ENCODE results near the gene FAM151B.
"Not testable (repeated sequence)": the region's sequence is repeated elsewhere in the genome, so short reads cannot be mapped to it uniquely, and the experiment has no call there.

The FAM151B gene

GRCh38 chr5:80568251-80568650 lies 80.4 kb downstream of the FAM151B start:
- no peak for DNase-seq (ENCODE audit: low read depth)
- Histone ChIP-seq H3K4me3 (ENCODE audit: low read length) (no peak overlapping the region), H3K4me1 (ENCODE audit: control insufficient read depth, insufficient read depth, low read length) (no peaks in the 10 kb centered on the region), H3K9me3 (ENCODE audit: control insufficient read depth, low read length) (peaks cover 6% of the 10 kb centered on the region), H3K9ac (ENCODE audit: low read length) (no peak overlapping the region), H3K36me3 (ENCODE audit: control insufficient read depth, insufficient read depth, low read length, severe bottlenecking) (no peaks in the 10 kb centered on the region), H3K27me3 (replicated peaks; ENCODE audit: control insufficient read depth, insufficient read depth, low read length) (peaks cover 62% of the 10 kb centered on the region)

DNA sequence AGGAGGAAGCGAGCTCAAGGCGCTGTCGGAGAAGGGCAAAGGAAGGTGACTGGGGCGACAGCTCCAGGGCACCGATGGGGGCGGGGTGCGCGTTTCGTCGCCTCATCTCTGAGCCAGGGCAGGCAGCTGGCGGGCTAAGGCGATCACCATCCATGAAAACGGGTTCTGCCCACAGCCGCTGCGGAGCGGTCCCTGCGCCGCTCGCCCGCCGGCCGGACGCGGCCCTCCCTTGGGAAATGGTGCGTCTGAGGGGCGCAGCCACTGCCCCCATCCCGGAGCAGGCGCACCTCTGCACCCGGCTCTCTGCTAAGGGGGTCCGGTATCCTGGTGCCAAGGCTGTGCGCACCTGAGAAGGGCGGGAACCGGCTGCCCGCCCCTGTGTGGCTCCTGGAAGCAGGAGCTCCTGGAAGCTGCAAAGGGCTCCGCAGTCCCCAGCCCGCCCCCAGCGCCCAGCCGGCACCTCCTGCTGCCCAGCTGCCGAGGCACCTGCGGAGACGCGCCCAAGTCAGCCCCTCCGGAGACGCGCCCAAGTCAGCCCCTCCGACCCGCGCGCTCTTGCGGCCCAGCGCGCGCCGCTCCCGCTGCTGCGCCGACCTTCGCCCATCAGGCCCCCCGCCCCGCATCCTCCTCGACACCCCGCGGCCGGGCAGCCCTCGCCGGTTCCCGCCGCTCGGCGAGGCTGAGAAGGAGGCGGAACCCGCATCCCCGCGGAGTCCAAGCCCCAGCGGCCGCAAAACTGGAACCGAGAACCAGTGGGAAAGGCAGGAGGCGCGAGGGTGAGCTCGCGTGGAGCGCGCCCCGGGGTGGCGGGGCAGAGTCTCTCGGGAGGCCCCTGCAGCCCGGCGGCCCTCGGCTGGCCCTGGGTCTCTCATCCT lies 81.4 kb downstream of the FAM151B start:
- no peaks in the 10 kb centered on the region for H3K4me1 ChIP-seq (ENCODE audit: control insufficient read depth, insufficient read depth, low read length)
- no peaks in the 10 kb centered on the region for H3K36me3 ChIP-seq (ENCODE audit: control insufficient read depth, insufficient read depth, low read length, severe bottlenecking)
- H3K4me3 ChIP-seq (ENCODE audit: low read length) = peak overlapping the region; percentile 62
- H3K9me3 ChIP-seq (ENCODE audit: control insufficient read depth, low read length) = peaks cover 6% of the 10 kb centered on the region
- DNase-seq (ENCODE audit: low read depth) = peak; percentile 10
- no peak overlapping the region for H3K9ac ChIP-seq (ENCODE audit: low read length)
- H3K27me3 ChIP-seq (replicated peaks; ENCODE audit: control insufficient read depth, insufficient read depth, low read length) = peaks cover 65% of the 10 kb centered on the region

DNA sequence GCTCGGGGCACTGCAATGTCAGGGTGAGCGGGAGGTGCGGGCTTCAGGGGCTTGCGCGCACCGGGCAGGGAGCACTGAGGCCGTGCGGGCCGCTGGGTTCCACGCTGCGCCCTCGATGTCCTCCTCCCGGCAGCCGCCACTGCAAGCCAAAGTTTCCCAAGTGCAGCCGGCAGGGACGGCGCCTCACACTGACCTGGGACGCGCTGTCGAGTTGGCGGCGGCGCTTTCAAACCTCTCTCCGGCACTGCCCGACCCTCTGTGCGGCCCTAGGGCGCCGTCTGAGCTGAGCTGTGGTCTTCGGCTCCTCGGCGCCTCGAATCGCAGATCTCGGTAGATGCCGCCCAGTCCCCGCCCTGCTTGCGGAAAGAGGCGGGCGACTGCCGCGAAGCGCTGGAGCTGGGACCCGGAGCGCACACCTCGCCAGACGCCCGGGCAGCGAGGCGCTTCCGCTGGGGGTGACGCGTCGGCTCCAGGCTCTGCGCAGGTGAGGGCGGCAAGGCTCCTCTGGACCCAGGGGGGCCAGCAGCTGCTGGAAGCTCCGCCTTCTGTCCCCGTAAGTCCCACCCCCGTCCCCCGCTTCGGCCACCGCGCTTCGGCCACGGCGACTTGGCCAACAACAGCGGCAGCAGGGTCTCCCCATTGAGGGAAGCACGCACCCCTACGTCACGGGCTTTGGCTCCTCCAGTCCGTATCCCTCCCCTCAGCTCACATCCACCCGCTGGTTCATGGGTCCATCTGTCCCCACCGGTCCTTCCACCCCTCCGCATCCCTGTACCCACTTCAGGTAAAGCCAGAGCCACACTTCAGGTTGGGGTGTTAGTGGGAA lies 82.3 kb downstream of the FAM151B start, which contains the start of gene ANKRD34B:
ANKRD34B (minus strand) TSS at position 320 of the 826 bp plus-strand sequence. CDS start 10,261 bp downstream, outside the sequence.
- peak; percentile 26 for DNase-seq (ENCODE audit: low read depth)
- peaks cover 71% of the 10 kb centered on the region for H3K27me3 ChIP-seq (replicated peaks; ENCODE audit: control insufficient read depth, insufficient read depth, low read length)

DNA sequence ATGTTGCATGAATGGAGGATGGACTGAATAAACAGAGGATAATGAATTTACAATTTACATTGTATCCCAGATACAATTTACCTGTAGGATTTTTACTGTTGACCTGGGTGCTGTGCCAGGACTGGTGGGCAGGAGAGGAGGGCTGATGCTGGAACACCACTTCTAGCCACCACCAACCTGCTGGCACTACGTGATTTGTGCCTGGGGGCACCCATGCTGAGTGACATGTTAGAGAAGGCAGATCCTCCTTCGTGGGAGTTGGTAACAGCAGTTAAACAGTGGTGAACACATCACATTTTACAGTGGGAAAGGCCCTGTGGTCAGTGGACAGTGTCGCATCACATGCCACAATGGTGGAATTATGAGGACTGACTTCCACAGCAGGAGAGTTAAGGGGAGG lies 85.2 kb downstream of the FAM151B start:
- Histone ChIP-seq H3K36me3 (ENCODE audit: control insufficient read depth, insufficient read depth, low read length, severe bottlenecking) (no peaks in the 10 kb centered on the region), H3K9ac (ENCODE audit: low read length) (no peak overlapping the region), H3K9me3 (ENCODE audit: control insufficient read depth, low read length) (peaks cover 6% of the 10 kb centered on the region), H3K4me3 (ENCODE audit: low read length) (no peak overlapping the region), H3K27me3 (replicated peaks; ENCODE audit: control insufficient read depth, insufficient read depth, low read length) (peaks cover 68% of the 10 kb centered on the region), H3K4me1 (ENCODE audit: control insufficient read depth, insufficient read depth, low read length) (no peaks in the 10 kb centered on the region)
- DNase-seq (ENCODE audit: low read depth) = no peak

More for the DNA sequence above, 82.3 kb downstream of the FAM151B start, which contains the start of gene ANKRD34B:
- no peaks in the 10 kb centered on the region for H3K36me3 ChIP-seq (ENCODE audit: control insufficient read depth, insufficient read depth, low read length, severe bottlenecking)
- peak within 1 kb of the TSS; percentile 62 for H3K4me3 ChIP-seq (ENCODE audit: low read length)
- H3K4me1 ChIP-seq (ENCODE audit: control insufficient read depth, insufficient read depth, low read length) = no peaks in the 10 kb centered on the region
- no peak within 1 kb of the TSS for H3K9ac ChIP-seq (ENCODE audit: low read length)
- peaks cover 6% of the 10 kb centered on the region for H3K9me3 ChIP-seq (ENCODE audit: control insufficient read depth, low read length)

DNA sequence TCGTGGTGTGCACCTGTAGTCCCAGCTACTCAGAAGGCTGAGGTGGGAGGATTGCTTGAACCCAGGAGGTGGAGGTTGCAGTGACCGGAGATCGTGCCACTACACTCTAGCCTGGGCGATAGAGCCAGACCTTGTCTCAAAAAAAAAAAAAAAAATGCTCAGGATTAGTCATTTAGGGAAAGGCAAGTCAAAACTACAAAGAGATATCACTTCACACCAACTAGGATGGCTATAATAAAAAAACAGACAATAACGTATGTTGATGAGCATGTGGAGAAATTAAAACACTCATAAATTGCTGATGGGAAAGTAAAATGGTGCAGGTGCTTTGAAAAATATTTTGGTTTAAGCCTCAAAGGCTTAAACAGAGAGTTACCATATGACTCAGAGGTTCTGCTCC lies 88.5 kb downstream of the FAM151B start:
- H3K27me3 ChIP-seq (replicated peaks; ENCODE audit: control insufficient read depth, insufficient read depth, low read length) = peaks cover 47% of the 10 kb centered on the region

GRCh38 chr5:80577707-80578106 lies 89.8 kb downstream of the FAM151B start:
- Histone ChIP-seq H3K4me1 (ENCODE audit: control insufficient read depth, insufficient read depth, low read length) (no peaks in the 10 kb centered on the region), H3K4me3 (ENCODE audit: low read length) (no peak overlapping the region), H3K36me3 (ENCODE audit: control insufficient read depth, insufficient read depth, low read length, severe bottlenecking) (no peaks in the 10 kb centered on the region), H3K9me3 (ENCODE audit: control insufficient read depth, low read length) (peaks cover 2% of the 10 kb centered on the region), H3K9ac (ENCODE audit: low read length) (no peak overlapping the region), H3K27me3 (replicated peaks; ENCODE audit: control insufficient read depth, insufficient read depth, low read length) (peaks cover 35% of the 10 kb centered on the region)
- no peak for DNase-seq (ENCODE audit: low read depth)

More for the DNA sequence above, 88.5 kb downstream of the FAM151B start:
- Histone ChIP-seq H3K9ac (ENCODE audit: low read length) (no peak overlapping the region), H3K4me3 (ENCODE audit: low read length) (no peak overlapping the region), H3K36me3 (ENCODE audit: control insufficient read depth, insufficient read depth, low read length, severe bottlenecking) (no peaks in the 10 kb centered on the region), H3K9me3 (ENCODE audit: control insufficient read depth, low read length) (peaks cover 6% of the 10 kb centered on the region), H3K4me1 (ENCODE audit: control insufficient read depth, insufficient read depth, low read length) (no peaks in the 10 kb centered on the region)
- no peak for DNase-seq (ENCODE audit: low read depth)

- peaks cover 28% of the 10 kb centered on the region for H3K27me3 ChIP-seq (replicated peaks; ENCODE audit: control insufficient read depth, insufficient read depth, low read length)
- no peak for DNase-seq (ENCODE audit: low read depth)
- H3K4me3 ChIP-seq (ENCODE audit: low read length) = no peak overlapping the region
- H3K4me1 ChIP-seq (ENCODE audit: control insufficient read depth, insufficient read depth, low read length) = no peaks in the 10 kb centered on the region
- H3K36me3 ChIP-seq (ENCODE audit: control insufficient read depth, insufficient read depth, low read length, severe bottlenecking) = no peaks in the 10 kb centered on the region
- no peak overlapping the region for H3K9ac ChIP-seq (ENCODE audit: low read length)
- H3K9me3 ChIP-seq (ENCODE audit: control insufficient read depth, low read length) = no peaks in the 10 kb centered on the region
These were observed 91.2 kb downstream of the FAM151B start for GRCh38 chr5:80579050-80579449.

- not testable (repeated sequence) for H3K4me3 ChIP-seq (ENCODE audit: low read length); H3K9me3 ChIP-seq (ENCODE audit: control insufficient read depth, low read length); H3K36me3 ChIP-seq (ENCODE audit: control insufficient read depth, insufficient read depth, low read length, severe bottlenecking); DNase-seq (ENCODE audit: low read depth); H3K9ac ChIP-seq (ENCODE audit: low read length); H3K4me1 ChIP-seq (ENCODE audit: control insufficient read depth, insufficient read depth, low read length)
- peaks cover 17% of the 10 kb centered on the region for H3K27me3 ChIP-seq (replicated peaks; ENCODE audit: control insufficient read depth, insufficient read depth, low read length)
These were observed 92.4 kb downstream of the FAM151B start for GRCh38 chr5:80580291-80580690.

DNA sequence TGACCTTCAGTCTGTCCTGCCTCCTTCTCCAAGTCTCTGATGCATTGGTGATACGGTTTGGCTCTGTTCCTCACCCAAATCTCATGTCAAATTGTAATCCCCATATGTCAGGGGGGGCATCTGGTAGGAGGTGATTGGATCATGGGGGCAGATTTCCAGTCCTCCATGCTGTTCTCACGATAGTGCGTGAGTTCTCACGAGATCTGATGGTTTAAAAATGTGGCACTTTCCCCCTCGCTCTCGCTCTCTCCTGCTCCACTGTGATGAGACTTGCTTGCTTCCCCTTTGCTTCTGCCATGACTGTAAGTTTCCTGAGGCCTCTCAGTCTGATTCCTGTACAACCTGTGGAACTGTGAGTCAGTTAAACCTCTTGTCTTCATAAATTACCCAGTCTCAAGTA lies 96.9 kb downstream of the FAM151B start:
- no peak for DNase-seq (ENCODE audit: low read depth)
- H3K9ac ChIP-seq (ENCODE audit: low read length) = no peak overlapping the region
- no peaks in the 10 kb centered on the region for H3K27me3 ChIP-seq (replicated peaks; ENCODE audit: control insufficient read depth, insufficient read depth, low read length)
- no peaks in the 10 kb centered on the region for H3K4me1 ChIP-seq (ENCODE audit: control insufficient read depth, insufficient read depth, low read length)
- H3K4me3 ChIP-seq (ENCODE audit: low read length) = no peak overlapping the region
- H3K36me3 ChIP-seq (ENCODE audit: control insufficient read depth, insufficient read depth, low read length, severe bottlenecking) = no peaks in the 10 kb centered on the region
- H3K9me3 ChIP-seq (ENCODE audit: control insufficient read depth, low read length) = no peaks in the 10 kb centered on the region

- no peak overlapping the region for H3K4me3 ChIP-seq (ENCODE audit: low read length)
- DNase-seq (ENCODE audit: low read depth) = no peak
- H3K36me3 ChIP-seq (ENCODE audit: control insufficient read depth, insufficient read depth, low read length, severe bottlenecking) = no peaks in the 10 kb centered on the region
- H3K4me1 ChIP-seq (ENCODE audit: control insufficient read depth, insufficient read depth, low read length) = no peaks in the 10 kb centered on the region
- no peak overlapping the region for H3K9ac ChIP-seq (ENCODE audit: low read length)
- H3K9me3 ChIP-seq (ENCODE audit: control insufficient read depth, low read length) = no peaks in the 10 kb centered on the region
- no peaks in the 10 kb centered on the region for H3K27me3 ChIP-seq (replicated peaks; ENCODE audit: control insufficient read depth, insufficient read depth, low read length)
These were observed 101.1 kb downstream of the FAM151B start for GRCh38 chr5:80588858-80589540.

DNA sequence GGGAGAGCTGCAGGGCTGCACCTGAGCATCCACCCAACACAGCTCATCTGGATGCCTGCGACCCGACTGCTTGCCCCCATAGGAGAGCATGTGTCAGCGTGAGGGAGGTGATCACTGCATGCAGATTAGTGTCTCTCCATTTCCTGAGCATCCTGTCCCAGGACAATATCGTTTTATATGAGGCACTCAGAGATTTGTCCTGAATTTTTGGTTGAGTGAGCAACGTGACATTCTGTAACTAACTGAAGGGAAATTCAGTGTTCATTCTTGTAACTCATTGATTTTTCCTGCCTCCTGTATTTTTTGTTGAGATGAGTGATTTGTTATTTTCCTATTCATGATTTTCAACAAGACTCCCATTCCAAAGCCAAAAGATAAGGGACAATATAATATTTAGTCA lies 102.9 kb downstream of the FAM151B start:
- peaks cover 7% of the 10 kb centered on the region for H3K4me1 ChIP-seq (ENCODE audit: control insufficient read depth, insufficient read depth, low read length)
- H3K36me3 ChIP-seq (ENCODE audit: control insufficient read depth, insufficient read depth, low read length, severe bottlenecking) = no peaks in the 10 kb centered on the region
- H3K4me3 ChIP-seq (ENCODE audit: low read length) = no peak overlapping the region
- no peaks in the 10 kb centered on the region for H3K9me3 ChIP-seq (ENCODE audit: control insufficient read depth, low read length)
- H3K27me3 ChIP-seq (replicated peaks; ENCODE audit: control insufficient read depth, insufficient read depth, low read length) = no peaks in the 10 kb centered on the region
- DNase-seq (ENCODE audit: low read depth) = no peak
- no peak overlapping the region for H3K9ac ChIP-seq (ENCODE audit: low read length)
